H1 (cell line): ENCODE measurements around the gene DOCK10. TPM values are rescaled to one million over a fixed set of nuclear protein-coding genes. Genes with fewer than 3 reads are reported as not detected.

Experiments
- E2F6 ChIP-seq: IDR thresholded peaks from 2 replicates; pipeline ENCODE4 v1.6.1; 2012; ENCODE audit warnings: inconsistent platforms
- NRF1 ChIP-seq: IDR thresholded peaks from 2 replicates; pipeline ENCODE4 v1.6.1; 2011; ENCODE audit warnings: mild to moderate bottlenecking, low read depth, low read length, improper control_type of control experiment
- PHF8 ChIP-seq: fragments of 200-600 bp; sonication (generic); conservative IDR thresholded peaks from 2 replicates; pipeline ENCODE4 v1.7.1; 2012; ENCODE audit warnings: low read depth, mild to moderate bottlenecking, inconsistent platforms, low read length, moderate library complexity
- YY1 ChIP-seq: IDR thresholded peaks from 2 replicates; pipeline ENCODE4 v1.6.1; 2011; ENCODE audit warnings: low read depth, mild to moderate bottlenecking, low read length
- polyA plus RNA-seq, 7 experiments: library from polyadenylated mRNA; depleted of rRNA in 3 of 7; stranded (reverse) in 5 of 7; unstranded in 2 of 7; fragments of >200 nt in 5 of 7; fragments of 200-250 nt in 2 of 7; gene quantifications; 1 replicate in 5 of 7; 2 replicates in 1 of 7; 4 replicates in 1 of 7; pipeline versions ENCODE4 v1.2.1 to v1.2.3, GENCODE V29; 2011 to 2013; ENCODE audit warnings: missing spikeins in 2 of 7, mixed read lengths in 2 of 7
- total RNA-seq: library from RNA; stranded (reverse); fragmentation: NEBNext Ultra II Directional; extraction: Animal tissue kit (Norgen Biotek cat#: 25700); gene quantifications from 2 replicates; pipeline ENCODE4 v1.2.1, GENCODE V29; 2021

DOCK10 gene
- total and polyA plus RNA-seq, 2 of the 8 experiments (the other 6 are each of a cell fraction or from before 2014, with no cell fraction given): 0.33 to 1.6 TPM

GRCh38 chr2:225027061-225027762, 15.1 kb downstream of the DOCK10 start (continued):
- no peak for TF ChIP-seq NRF1
- no peak for TF ChIP-seq PHF8
- no peak for TF ChIP-seq YY1
- TF ChIP-seq E2F6: no peak
